K562 (cell line): ENCODE measurements around the gene TERB1. TPM values are rescaled to one million over a fixed set of nuclear protein-coding genes. Genes with fewer than 3 reads are reported as not detected.
A peak's percentile ranks its signal among the peaks of the same experiment; 100 is the strongest.

Experiments
- BRCA1 ChIP-seq, 2 experiments: fragments of 450-650 bp in 1 of 2; sonication (generic) in 1 of 2; formaldehyde crosslinking in 1 of 2; IDR thresholded peaks; 2 replicates each; pipeline versions ENCODE4 v1.5.0 to v1.6.1; 2017 to 2020; ENCODE audit warnings: mild to moderate bottlenecking in 1 of 2, missing genetic modification reagents in 1 of 2
- CBX2 ChIP-seq: fragments of 200-600 bp; sonication (generic); IDR thresholded peaks from one replicate; pipeline ENCODE4 v1.6.1; 2012; ENCODE audit warnings: mild to moderate bottlenecking, low read length, inconsistent platforms; ENCODE audit not compliant: insufficient read depth, poor library complexity, severe bottlenecking
- FOSL1 ChIP-seq: fragments of 200-800 bp; sonication (Bioruptor generic); conservative IDR thresholded peaks from 2 replicates; pipeline ENCODE4 v1.6.1; 2016; ENCODE audit warnings: missing genetic modification characterization, missing compliant biosample characterization
- HDAC1 ChIP-seq, 2 experiments: fragments of 450-650 bp; IDR thresholded peaks; 2 replicates each; pipeline ENCODE4 v1.6.1; 2016 to 2017; ENCODE audit warnings: inconsistent platforms in 1 of 2, mild to moderate bottlenecking in 1 of 2, moderate library complexity in 1 of 2
- HLTF ChIP-seq: fragments of 450-650 bp; IDR thresholded peaks from 2 replicates; pipeline ENCODE4 v1.6.1; 2016
- LARP7 ChIP-seq: fragments of 450-650 bp; IDR thresholded peaks from 2 replicates; pipeline ENCODE4 v1.6.1; 2016
- MTA1 ChIP-seq: fragments of 450-650 bp; IDR thresholded peaks from 2 replicates; pipeline ENCODE4 v1.6.1; 2017; ENCODE audit warnings: borderline replicate concordance
- PCBP2 ChIP-seq: fragments of 200-400 bp; formaldehyde crosslinking; IDR thresholded peaks from 2 replicates; pipeline ENCODE4 v1.6.1; 2018; ENCODE audit warnings: low read length, low read depth, mild to moderate bottlenecking, moderate library complexity; ENCODE audit not compliant: poor library complexity, severe bottlenecking
- POLR2G ChIP-seq: fragments of 200-400 bp; formaldehyde crosslinking; IDR thresholded peaks from 2 replicates; pipeline ENCODE4 v1.6.1; 2017; ENCODE audit warnings: low read depth, mild to moderate bottlenecking, antibody characterized with exemption, low read length, moderate library complexity
- THRAP3 ChIP-seq: fragments of 450-650 bp; IDR thresholded peaks from 2 replicates; pipeline ENCODE4 v1.6.1; 2016; ENCODE audit warnings: mild to moderate bottlenecking, inconsistent platforms, borderline replicate concordance
- polyA plus RNA-seq, 8 experiments: library from polyadenylated mRNA; depleted of rRNA in 4 of 8; stranded (reverse) in 5 of 8; unstranded in 3 of 8; fragments of >200 nt; fragmentation: Nextera tagmentation in 2 of 8; fragmentation: Illumina TruSeq in 1 of 8; extraction: Ambion mirVana in 2 of 8; extraction: Trizol in 1 of 8; gene quantifications; 2 replicates each; pipeline versions ENCODE4 v1.2.1 to v1.2.3, GENCODE V29; 2011 to 2014; ENCODE audit warnings: inconsistent platforms in 1 of 8, missing spikeins in 1 of 8
- total RNA-seq, 7 experiments: library from RNA; depleted of rRNA in 6 of 7; stranded (reverse); fragments of >200 nt in 6 of 7; fragmentation: Illumina TruSeq in 2 of 7; extraction: Trizol in 2 of 7; gene quantifications; 2 replicates each; pipeline versions ENCODE4 v1.2.1 to v1.2.3, GENCODE V29; 2011 to 2021; ENCODE audit warnings: low replicate concordance in 1 of 7
- TF ChIP-seq, protein P1 (sequence below): IDR thresholded peaks from 2 replicates; pipeline ENCODE4 v1.6.1; 2016; ENCODE audit warnings: missing genetic modification characterization, missing compliant biosample characterization

The TERB1 gene
- total and polyA plus RNA-seq, 9 of the 15 experiments (the other 6 are each of a cell fraction or from before 2014, with no cell fraction given): not detected

DNA sequence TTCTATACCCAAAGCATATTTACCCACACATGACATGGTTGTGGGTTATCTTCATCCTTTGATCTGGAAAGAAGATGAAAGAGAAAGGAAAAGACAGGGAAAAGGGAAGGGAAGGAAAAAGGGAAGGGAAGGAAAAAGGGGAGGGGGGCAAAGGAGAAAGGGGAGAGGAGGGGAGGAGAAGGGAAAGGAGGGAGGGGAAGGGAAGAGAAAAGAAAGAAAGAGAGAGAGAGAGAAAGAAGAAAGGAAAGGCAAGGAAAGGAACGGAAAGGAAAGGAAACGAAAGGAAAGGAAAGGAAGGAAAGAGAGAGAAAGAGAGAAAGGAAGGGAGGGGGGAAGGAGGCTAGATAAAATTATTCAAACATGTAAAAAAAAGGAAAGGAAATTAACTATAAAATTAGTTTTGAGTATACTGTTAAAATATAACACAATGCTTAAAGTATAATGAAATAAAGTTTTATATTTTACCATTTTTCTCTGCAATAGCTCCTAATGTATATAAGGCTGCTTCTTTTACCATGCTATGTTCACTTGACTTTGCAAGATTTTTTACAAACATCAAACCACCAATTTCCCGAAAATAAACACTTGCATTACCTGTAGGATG lies 11.2 kb downstream of the TERB1 start (continued):
- TF ChIP-seq FOSL1 (no peak), POLR2G (no peak), BRCA1 (IDR thresholded peaks at IDR 0.05) (no peak), BRCA1 (CRISPR knock-in tag; IDR thresholded peaks at IDR 0.05) (no peak), MTA1 (peak; percentile 62; the same call in 1 of the 2 replicates), HDAC1 (IDR thresholded peaks at IDR 0.05) (peak in 1 of 2 experiments; percentile 45; a peak in 2 of 4 replicates), PCBP2 (peak; percentile 85), THRAP3 (peak; percentile 64; the same call in 1 of the 2 replicates), CBX2 (peak; percentile 32), LARP7 (0 out of 2 replicates have a peak, but pooled peaks have one; percentile 53), HLTF (0 out of 2 replicates have a peak, but pooled peaks have one; percentile 49)
- TF ChIP-seq, protein P1, sequence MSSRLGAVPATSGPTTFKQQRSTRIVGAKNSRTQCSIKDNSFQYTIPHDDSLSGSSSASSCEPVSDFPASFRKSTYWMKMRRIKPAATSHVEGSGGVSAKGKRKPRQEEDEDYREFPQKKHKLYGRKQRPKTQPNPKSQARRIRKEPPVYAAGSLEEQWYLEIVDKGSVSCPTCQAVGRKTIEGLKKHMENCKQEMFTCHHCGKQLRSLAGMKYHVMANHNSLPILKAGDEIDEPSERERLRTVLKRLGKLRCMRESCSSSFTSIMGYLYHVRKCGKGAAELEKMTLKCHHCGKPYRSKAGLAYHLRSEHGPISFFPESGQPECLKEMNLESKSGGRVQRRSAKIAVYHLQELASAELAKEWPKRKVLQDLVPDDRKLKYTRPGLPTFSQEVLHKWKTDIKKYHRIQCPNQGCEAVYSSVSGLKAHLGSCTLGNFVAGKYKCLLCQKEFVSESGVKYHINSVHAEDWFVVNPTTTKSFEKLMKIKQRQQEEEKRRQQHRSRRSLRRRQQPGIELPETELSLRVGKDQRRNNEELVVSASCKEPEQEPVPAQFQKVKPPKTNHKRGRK: peak; percentile 93
